AG04449 (cell line): ENCODE results near the gene SGIP1.
"Not testable (repeated sequence)": the region's sequence is repeated elsewhere in the genome, so short reads cannot be mapped to it uniquely, and the experiment has no call there.

Experiments
- CTCF ChIA-PET: fragments of 350-600 bp; formaldehyde crosslinking; extraction: SDS; loops from one replicate; lab custom pipeline; 2021; ENCODE audit warnings: antibody characterized with exemption; lab: Yijun Ruan, JAX
- POLR2A ChIA-PET: fragments of 400-600, 350-600 bp; formaldehyde crosslinking; extraction: SDS; loops from one replicate; lab custom pipeline; 2020; ENCODE audit warnings: antibody characterized with exemption, inconsistent platforms; lab: Yijun Ruan, JAX
- DNase-seq: peaks from one replicate; pipeline ENCODE4 v3.0.0-alpha.2; 2010; ENCODE audit warnings: low read depth, low spot score
- H3K4me3 ChIP-seq: 2 replicates; pipeline ENCODE4 v1.5.1; 2011; ENCODE audit warnings: low read depth, mild to moderate bottlenecking, control low read depth, low read length
- TF ChIP-seq, protein P1 (sequence below): IDR thresholded peaks from one replicate; pipeline ENCODE4 v1.5.1; 2011; ENCODE audit warnings: mild to moderate bottlenecking, moderate library complexity, low read length, control low read depth, inconsistent platforms; ENCODE audit not compliant: insufficient read depth; ENCODE audit errors: missing control alignments

The SGIP1 gene

DNA sequence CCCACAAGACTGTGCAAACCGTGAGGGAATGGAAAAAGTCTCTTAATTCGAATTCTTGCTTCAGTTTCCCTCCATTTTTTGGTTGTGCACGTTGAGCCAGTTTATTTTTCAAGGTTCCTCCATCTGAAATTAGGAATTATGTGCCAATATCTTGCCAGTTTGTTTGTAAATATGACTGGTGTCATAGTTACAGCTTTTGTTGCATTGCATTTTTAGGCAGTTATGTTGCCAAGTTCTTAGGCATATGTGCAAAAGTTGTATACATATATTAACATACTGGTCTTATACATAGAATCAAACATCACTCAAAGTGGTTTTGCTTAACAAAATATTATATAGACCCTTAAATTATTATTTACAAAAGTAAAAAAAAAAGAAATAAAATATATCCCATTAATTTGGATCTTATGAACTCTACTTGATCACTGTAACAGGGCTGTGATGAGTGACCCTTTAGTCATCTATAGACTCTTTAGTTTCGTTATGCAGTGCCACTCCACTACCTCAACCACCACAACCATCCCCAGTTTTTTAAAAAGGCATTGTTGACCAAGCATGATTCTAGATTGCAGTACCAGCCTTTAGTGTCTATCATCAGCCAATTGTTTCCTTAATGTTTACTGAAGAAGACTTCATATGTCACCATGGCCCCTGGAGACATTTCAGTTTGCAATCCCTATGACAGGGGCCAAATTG lies 197.4 kb downstream of the SGIP1 start:
- H3K4me3 ChIP-seq: no peak overlapping the region
- TF ChIP-seq, protein P1, sequence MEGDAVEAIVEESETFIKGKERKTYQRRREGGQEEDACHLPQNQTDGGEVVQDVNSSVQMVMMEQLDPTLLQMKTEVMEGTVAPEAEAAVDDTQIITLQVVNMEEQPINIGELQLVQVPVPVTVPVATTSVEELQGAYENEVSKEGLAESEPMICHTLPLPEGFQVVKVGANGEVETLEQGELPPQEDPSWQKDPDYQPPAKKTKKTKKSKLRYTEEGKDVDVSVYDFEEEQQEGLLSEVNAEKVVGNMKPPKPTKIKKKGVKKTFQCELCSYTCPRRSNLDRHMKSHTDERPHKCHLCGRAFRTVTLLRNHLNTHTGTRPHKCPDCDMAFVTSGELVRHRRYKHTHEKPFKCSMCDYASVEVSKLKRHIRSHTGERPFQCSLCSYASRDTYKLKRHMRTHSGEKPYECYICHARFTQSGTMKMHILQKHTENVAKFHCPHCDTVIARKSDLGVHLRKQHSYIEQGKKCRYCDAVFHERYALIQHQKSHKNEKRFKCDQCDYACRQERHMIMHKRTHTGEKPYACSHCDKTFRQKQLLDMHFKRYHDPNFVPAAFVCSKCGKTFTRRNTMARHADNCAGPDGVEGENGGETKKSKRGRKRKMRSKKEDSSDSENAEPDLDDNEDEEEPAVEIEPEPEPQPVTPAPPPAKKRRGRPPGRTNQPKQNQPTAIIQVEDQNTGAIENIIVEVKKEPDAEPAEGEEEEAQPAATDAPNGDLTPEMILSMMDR: no peak
- no peak for DNase-seq
- ChIA-PET POLR2A (no interaction called here), CTCF (no interaction called here)

DNA sequence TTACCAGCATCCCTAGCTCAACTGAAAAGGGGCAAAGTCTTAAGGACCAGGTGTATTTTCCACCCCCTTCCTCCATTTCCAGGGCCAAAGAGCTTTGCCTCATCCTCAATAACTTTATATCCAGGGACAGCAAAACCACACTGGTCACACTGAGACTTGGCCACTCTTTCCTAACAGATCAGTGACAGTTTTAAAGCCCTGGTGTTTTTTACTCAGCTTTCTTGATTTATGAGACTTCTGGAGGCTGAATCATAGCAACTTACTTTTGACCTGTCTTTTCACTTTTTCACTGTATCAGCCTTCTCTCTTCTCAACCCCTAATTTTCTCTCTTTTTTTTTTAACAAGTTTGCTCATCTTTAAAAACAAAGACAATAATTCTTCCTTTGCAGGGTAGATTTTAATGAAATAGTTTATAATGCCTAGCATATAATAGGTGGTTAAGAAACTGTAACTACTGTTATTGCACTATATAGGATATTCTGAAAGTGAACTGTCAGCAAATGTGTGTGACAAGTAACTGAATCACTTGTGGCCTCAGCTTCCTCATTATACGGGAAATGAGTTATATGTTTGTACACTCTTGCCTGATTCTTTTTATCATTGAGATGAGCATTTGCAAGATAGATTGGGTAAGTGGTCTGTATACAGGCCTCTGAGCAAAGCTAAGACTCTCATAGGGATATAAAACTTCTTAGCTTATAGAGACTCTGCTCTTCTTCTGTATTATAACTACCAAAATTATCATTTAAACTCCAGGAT lies 198.6 kb downstream of the SGIP1 start:
- POLR2A ChIA-PET: no interaction called here
- H3K4me3 ChIP-seq: no peak overlapping the region
- no peak for DNase-seq
- CTCF ChIA-PET: interaction anchor here (1.4 to 2.3 kb wide), 3 partner anchors 7 to 20 kb away, joined by 5 to 9 read pairs (median 6); partner anchors contain the start of gene DYNLT5
- TF ChIP-seq, protein P1: no peak

DNA sequence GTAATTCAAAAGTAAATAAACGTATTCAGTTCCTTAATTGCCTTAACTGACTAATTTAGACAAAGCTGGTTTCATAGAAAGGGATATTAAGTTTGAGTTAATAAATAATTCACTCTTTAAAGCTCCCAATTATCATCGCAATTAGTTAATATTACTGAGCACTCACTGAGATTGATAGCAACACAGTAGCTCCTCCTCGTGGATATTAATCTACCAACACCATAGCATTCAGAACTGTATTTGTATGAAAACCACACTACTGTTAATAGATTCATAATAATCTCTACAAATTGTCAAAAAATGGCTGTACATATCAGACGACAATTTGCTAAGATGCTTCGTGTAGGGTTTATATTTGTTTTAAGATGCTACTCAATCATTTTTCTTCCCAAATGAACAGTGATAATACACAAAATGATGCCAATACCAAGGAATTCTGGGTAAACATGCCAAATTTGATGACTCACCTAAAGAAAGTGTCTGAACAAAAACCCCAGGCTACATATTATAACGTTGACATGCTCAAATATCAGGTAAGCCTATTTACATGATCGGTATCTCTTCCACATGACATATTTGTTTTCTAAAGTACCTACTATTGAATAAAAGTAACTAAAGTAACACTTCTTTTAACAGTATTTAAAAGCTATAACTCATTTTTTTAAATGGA lies 199.5 kb downstream of the SGIP1 start:
- no peak overlapping the region for H3K4me3 ChIP-seq
- ChIA-PET CTCF (interaction anchor here (1.4 to 2.3 kb wide), 3 partner anchors 8 to 19 kb away, joined by 5 to 9 read pairs (median 6); partner anchors contain the start of gene DYNLT5), POLR2A (no interaction called here)
- TF ChIP-seq, protein P1: no peak
- no peak for DNase-seq

DNA sequence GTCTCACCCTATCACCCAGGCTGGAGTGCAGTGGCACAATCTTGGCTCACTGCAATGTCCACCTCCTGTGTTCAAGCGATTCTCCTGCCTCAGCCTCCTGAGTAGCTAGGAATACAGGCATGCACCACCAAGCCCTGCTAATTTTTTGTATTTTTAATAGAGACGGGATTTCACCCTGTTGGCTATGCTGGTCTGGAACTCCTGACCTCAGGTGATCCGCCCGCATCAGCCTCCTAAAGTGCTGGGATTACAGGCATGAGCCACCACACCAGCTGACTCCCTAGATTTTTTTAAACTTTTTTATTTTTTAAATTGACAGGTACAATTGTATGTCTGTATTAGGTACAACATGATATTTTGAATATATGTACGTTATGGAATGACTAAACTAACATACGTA lies 200.6 kb downstream of the SGIP1 start:
- H3K4me3 ChIP-seq, DNase-seq, POLR2A ChIA-PET: not testable (repeated sequence)
- CTCF ChIA-PET: interaction anchor here (2.0 to 2.3 kb wide), 2 partner anchors 9 to 18 kb away, joined by 6 to 9 read pairs; partner anchors contain the start of gene DYNLT5

DNA sequence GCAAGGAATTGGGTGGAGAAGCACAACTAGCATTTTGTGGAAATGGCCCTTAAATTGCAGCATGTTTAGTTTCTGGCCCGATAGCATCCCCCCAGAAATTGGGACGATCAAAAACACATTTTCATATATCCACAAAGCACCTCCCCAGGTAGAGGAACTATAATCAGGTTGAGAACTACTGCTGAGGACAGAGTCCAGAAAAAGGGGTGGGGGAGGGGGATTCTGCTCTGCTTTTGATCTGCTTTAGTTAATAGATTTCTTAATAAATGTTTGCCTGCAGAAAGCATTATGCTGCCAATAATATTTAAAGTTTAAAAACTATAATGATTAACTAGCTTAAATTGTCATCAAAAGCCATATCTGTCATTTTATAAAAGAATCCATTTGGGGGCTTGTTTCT lies 203.9 kb downstream of the SGIP1 start:
- DNase-seq: no peak
- no peak overlapping the region for H3K4me3 ChIP-seq
- CTCF ChIA-PET: interaction anchor here (0.6 to 4.4 kb wide), 3 partner anchors 9 to 49 kb away, joined by 3 to 43 read pairs (median 4); no protein-coding TSS in a partner anchor
- POLR2A ChIA-PET: no interaction called here
- TF ChIP-seq, protein P1: no peak

- TF ChIP-seq, protein P1: no peak
- CTCF ChIA-PET: interaction anchor here (0.8 to 4.4 kb wide), 4 partner anchors 12 to 293 kb away, joined by 3 to 43 read pairs (median 4); no protein-coding TSS in a partner anchor
- no peak overlapping the region for H3K4me3 ChIP-seq
- POLR2A ChIA-PET: no interaction called here
- DNase-seq: no peak
These were observed 205.6 kb downstream of the SGIP1 start for GRCh38 chr1:66739401-66740157.
